ENCODE results near the gene TMEM59.
"Not testable (repeated sequence)": the region's sequence is repeated elsewhere in the genome, so short reads cannot be mapped to it uniquely, and the experiment has no call there.

TMEM59 gene, protein sequence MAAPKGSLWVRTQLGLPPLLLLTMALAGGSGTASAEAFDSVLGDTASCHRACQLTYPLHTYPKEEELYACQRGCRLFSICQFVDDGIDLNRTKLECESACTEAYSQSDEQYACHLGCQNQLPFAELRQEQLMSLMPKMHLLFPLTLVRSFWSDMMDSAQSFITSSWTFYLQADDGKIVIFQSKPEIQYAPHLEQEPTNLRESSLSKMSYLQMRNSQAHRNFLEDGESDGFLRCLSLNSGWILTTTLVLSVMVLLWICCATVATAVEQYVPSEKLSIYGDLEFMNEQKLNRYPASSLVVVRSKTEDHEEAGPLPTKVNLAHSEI

DNA sequence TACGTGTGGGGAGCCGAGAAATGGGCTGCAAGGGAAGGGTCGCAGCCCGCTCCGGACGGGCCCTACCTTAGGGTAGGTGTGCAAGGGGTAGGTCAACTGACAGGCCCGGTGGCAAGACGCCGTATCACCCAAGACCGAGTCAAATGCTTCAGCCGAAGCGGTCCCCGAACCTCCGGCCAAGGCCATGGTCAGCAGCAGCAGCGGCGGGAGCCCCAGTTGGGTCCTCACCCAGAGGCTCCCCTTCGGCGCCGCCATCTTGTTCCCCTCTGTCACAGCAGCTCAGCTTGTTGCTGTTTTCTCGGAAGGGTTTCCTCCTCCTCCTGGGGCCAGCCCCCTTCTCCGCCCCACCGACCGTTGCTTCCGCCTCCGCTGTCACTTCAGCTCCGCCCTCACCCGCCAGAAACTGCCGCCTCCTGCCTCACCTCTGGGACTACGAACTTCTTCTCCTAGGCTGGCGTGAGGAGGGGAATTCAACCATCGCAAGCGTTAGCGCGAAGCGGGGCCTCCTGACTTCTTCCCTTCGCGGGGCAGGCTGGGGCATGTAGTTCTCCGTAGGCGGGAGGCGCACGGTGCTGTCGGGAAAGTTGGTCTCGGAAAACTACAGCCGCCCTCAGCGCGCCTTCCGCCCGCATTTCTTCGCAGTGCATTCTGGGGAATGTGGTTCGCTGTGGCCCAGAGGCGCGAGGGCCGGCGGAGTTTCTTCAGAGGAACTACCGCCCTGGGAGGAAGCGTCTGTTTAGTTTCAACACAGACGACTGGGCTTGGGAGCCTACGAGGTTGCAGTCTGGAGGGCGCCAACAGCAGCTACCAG lies at the start of gene TMEM59, which contains the start of gene TCEANC2:
TSS of gene TMEM59 (minus strand) at position 271 of the 811 bp plus-strand sequence. CDS start at position 255, 16 bp downstream.
TSS of gene TCEANC2 (plus strand) at position 675 of the 811 bp plus-strand sequence. CDS start 815 bp downstream, outside the sequence.
- DNase-seq = peak; percentile 77

DNA sequence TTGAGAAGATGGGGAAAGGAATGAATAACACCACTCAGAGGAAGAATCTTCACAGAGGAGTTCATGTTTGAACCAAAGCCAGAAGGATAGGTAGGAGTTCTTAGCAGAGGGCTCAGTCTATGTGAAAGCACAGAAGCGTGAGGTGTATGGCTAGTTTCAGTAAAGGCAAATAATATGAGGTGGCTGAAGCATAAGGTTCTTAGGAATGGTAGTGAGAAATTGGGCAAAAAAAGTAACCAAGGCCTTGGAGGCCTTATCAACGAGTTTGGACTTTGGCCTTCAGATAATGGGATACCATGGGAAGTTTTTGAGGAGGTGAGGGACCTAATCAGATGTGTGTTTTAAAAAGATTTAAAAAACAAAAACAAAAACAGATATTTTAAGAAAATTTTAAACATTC lies 47.5 kb upstream of the TMEM59 start:
- DNase-seq = no peak

DNA sequence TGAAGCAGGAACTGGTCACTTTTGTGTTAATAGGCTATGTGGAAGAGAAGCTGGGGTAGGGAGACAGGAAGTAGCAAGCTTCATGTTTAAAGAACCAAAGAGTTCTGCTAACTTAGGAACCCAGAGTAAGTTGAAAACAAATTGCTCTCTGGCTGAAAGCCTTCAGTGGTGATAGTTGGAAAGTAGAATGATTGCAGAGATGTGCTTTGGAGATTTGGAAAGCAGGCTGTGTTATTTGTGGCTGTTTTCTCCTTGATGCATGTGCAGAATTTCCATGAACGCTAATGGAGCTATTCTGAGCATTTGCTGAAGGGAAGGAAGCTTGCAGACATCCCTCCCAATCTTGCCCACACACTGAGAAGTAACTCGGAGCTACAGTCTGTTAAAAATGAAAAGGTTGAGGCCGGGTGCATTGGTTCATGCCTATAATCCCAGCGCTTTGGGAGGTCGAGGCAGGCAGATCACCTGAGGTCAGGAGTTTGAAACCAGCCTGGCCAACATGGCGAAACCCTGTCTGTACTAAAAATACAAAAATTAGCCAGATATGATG lies 46.1 kb upstream of the TMEM59 start:
- no peak for DNase-seq

DNA sequence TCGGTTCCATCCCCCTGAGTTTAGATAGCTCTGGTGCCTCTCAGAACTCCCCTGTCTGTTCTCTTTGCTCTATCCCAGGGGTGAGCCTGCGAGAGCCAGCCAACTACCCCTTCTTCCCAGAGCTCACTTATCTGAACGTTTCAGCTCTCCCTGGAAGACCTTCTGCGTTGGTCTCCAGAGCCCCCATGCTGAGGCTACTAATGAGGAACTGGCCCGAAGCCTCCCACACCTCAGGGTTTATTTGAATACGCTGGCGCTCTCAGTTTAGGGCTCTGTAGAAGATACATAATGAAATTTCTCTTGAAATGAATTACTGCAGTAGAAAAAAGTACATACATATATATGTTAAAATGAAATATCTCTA lies 43.9 kb upstream of the TMEM59 start:
- no peak for DNase-seq

DNA sequence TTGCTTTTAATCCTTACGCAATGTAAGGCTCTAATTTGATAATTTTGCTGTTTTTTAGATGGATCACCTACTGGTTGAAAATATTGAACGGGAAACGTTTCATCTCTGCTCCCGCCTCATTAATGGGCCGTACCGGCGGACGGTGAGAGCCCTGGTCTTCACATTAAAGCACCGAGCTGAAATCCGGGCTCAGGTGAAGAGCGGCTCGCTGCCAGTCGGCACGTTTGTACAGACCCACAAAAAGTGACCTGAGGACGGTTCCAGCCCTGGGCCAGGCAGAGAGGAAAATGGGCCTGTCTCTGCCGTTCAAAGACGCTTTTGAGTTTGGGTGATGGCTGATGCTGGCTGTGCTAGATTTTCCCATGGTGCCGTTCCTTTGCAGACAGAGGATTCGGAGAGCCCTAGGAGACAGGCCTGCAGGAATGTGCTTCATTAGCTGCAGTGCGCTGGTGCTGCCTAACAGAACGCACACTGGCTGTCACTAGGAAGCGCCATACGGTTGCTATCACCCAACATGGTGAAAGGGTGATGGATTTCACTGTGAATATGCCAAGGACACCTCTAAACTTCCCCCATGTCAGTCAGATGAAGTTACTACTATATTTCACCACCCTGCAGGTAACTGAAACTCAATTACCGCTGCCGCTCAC lies 43.3 kb upstream of the TMEM59 start:
- DNase-seq = no peak

DNA sequence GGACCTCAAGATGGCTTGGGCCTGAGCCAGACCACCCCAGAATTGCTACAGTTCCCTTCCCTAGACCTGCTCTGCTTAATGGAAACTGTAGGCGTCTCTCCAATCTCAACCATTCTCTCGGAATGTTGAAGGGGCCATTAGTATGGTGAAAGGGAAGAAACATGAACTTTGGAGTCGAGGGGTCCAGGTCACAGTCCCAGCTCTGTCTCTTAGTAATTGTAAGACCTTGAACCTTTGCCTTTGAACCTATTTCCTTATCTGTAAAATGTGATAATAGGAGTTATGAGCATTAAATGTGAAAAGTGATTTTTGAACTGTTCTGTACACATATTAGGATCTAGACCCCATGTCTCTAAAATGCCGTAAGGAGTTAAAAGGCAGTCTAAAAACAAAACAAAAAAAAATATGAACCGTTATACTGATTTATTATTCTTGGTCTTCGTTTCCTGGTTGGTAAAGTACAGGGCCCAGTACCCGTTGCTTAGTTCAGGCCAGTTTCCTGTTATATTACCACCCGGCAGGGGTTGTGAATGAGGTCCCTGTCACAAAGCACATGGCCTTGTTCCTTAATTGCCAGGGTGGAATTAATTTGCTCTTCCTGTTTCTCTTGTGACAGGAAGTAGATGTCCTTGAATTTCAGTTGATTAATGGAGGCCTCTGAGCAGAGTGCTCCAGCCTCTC lies 42.7 kb upstream of the TMEM59 start:
- DNase-seq = no peak

DNA sequence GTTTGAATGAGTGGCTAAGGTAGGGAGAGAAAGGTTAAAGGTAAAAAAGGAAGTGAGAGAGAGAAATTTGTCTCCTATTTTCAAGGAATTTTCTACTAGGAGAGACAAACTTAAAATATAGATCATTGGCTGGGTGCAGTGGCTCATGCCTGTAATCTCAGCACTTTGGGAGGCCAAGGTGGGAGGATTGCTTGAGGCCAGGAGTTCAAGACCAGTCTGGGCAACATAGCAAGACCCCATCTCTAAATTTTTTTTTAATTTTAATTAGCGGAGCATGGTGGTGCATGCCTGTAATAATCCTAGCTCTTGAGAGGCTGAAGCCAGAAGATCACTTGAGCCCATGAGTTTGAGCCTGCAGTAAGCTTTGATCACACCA lies 41.7 kb upstream of the TMEM59 start:
- not testable (repeated sequence) for DNase-seq

DNA sequence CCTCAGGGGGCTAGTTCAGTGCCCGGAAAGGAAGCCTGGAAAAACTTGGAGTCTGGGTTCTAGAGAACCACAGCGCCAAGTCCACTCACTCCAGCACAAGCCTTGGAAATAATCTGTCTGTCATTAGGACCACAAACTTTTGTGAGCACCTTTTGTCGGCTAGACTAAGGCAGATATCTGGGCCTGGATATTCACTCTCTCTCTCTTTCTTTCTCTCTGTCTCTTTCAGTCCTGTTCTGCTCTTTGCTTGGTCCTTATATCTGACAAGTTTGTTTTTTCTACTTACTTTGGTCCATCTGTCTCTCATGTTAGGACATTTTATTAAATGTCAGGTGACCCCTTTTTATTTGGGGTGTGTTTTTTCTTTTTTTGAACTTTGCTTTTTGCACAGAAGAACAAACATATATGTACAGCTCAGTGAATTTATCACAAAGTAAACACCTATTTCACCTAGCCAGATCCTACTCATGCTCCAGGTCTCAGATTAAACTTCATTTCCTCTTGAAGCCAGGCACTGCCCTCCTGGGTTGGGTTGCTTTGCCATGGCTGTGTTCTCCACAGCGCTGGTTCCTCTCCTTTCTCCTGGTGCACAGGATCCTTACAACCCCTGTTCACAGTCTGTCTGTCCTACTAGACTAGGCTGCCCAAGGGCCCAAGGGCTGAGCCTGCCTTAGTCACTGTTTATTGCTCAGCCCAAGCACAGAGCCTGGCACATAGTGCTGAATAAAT lies 41.2 kb upstream of the TMEM59 start:
- no peak for DNase-seq

DNA sequence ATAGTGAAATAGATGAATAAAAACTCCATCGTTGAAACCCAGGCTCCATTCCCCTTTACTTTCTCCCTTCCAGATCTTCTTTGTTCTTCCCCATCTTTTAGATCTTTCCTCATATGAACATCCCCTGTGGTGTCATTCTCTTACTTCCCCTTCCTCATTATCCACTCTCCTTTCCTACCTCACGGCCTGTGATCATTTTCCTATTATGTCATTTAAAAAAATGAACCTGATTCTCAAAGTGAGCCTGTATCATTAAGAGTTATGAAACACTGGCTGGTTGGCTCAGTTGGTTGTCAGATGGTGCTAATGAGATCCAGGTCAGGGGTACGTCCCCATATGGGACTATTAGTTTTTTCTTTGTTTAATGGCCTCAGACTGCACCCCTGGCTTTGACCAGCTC lies 38.7 kb upstream of the TMEM59 start:
- DNase-seq = no peak

DNA sequence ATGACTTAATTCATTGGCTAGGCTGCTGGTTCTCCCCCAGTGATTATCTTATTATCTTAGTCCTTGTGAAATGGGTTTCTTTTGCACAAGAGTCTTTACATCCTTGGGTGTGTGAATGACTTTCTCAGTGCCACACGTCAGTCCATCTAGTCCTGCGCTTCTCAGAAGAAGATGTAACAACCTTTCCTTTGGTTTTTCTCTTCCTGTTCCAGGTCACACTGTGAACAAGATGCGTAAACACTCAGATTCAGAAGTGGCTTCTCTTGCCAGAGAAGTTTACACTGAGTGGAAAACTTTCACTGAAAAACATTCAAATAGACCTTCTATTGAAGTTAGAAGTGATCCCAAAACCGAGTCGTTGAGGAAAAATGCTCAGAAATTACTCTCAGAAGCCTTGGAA lies 35.4 kb upstream of the TMEM59 start:
- no peak for DNase-seq

DNA sequence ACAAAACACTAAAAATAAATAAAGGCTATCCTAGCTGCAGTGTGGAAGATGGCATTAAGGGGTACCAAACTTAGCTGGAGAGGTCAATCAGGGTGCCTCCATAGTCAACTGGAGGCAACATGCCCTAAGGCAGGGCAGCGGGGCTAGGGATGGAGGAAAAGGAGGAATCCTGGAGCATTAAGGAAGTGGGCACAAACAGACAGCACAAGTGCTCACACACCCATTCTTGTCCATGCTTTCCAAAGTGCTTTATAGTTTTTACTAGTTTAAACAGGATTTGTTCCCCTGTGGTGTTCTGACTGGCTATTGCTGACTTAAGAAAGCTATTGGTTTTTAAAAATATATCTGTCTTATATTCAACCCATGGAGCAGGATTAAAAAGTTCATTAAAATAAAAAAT lies 33.8 kb upstream of the TMEM59 start:
- no peak for DNase-seq

DNA sequence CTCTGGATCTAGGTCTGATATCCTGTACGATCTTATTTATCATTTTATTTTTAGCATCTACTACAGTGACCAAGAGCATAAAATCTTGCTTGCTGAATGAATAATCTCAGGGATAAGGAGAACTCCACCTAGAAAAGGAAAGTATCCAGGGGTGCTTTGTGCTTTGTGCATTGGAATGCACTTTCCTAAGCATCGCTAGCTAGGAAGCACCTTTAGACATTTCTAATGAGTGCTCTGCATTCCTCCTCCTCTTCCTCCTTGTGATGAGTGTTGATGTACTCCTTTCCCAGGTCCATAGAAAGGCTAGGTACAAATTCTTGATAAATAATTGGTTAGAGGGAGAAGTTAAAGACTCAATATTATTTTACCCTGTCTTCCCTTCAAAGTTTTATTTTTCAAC lies 31.8 kb upstream of the TMEM59 start:
- no peak for DNase-seq

DNA sequence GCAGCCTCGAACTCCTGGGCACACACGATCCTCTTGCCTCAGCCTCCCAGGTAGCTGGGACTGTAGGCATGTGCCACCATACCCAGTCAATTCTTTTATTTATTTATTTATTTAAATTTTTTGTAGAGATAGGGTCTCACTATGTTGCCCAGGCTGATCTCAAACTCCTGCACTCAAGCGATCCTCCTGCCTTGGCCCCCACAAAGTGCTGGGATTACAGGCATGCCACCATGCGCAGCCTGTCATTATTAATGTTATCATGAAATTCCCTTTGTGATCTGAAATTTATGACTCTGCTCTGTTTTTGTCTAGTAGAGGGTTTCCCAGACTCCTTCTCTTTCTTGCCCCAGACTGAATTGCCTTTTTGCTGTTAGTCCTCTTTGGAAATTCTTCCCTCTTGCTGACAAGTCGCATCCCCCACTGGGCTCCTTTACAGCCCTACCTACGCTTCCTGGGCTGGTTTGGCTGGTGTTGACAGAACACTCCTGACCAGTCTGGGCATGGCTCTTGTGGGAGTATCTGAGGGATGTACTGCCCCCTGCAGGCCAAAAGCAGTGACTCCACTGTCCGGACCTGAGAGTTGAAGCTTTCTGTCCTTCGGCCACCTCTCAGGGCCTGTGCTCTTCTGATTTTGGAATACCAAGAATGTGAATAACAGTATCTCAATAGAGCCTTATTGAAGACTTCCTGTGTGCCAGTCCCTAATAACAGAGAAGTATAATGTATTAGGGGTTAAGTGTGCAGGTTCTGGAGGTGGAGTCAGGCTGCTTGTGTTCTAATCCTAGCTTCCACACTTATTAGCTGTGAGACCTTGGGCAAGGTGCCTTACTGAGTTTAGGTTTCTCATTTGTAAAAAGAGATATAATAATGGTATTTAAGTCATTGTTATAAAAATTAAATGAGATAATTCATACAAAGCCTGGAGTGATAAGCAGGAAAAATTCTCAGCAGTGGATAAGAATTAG lies 28.6 kb upstream of the TMEM59 start:
- peak; percentile 15 for DNase-seq

DNA sequence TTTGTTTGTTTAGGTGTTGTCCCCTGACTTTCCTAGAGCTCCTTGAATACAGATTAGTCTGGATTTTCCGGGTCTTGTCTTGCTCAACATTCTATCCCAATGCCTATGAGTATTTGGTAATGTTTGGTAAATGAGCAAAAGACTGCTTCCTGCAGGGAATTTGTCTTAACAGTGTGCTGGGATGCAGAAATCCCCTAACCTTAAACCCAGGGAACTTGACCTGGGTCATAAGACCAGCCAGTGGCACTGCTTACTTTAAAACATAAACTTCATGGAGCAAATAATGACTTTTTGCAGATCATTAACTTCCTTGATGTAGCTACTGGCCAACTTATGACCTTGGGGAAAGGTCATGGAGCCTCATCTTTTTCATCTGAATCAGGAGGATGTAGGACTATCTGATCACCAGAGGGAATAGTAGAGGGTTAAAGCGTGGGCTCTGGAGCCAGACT lies 27.6 kb upstream of the TMEM59 start:
- no peak for DNase-seq

DNA sequence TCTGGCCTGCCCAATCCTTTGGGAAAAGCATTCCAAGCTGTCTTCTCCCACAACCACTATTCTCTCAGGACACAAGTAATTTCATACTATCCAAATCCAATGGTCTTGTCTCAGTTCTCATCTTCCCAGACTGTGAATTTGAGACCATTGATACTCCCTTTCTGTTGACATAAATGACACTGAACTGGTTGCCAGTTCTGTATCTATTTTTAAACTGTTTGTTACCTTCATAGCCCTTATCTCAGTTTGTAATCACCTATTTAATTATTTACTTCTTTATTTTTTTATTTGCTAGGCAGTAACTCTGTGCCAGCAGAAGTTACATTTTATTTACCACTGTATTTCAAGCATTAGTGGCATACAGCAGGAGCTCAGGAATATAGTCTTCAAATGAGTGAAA lies 24.4 kb upstream of the TMEM59 start:
- no peak for DNase-seq

DNA sequence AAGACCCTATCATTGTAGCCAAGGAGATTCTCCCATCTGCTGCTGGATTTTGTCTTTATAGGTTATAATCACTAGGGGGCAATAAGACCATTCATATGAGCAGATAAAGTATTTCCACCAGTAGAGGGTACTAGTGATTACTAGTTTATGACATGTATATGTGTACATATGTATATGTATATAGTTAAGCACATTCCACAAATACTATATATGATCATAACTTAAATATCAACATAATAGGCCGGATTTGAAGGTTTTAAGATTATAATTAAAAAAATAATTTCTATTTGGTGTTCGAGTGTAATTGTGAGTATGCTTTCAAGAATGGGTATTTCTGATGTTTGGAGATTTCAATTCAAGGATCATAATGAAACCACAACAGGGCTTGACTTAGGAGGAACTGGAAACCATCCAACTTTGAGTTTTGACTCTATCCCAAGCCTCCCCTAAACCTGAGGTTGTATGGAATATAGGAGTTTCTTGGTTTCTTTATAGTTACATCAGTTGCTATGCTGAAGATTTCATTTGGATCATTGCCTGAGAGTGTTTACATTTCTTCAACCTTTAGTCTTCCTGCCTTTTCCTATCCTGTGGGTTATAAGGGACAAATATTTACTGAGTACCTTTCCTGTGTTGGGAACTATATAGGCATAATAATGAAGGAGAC lies 17.3 kb upstream of the TMEM59 start:
- no peak for DNase-seq

DNA sequence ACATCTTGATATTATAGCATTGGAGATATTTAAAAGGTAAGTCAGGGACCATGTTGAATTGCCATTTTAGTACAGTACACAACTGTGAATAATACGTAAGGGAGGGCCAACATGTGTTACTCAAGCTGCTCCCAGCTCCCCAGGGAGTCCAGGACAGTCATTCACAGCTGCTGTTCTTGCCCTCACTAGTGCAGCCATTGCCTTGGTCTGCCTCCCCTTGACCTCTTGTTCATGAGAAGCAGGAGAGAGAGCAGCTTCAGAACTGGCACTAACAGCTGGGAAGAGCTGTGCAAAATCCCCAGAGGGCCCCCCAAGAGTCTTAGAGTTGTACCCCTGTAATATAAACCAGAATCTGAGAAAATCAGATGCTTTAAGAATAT lies 16.8 kb upstream of the TMEM59 start:
- DNase-seq = no peak

DNA sequence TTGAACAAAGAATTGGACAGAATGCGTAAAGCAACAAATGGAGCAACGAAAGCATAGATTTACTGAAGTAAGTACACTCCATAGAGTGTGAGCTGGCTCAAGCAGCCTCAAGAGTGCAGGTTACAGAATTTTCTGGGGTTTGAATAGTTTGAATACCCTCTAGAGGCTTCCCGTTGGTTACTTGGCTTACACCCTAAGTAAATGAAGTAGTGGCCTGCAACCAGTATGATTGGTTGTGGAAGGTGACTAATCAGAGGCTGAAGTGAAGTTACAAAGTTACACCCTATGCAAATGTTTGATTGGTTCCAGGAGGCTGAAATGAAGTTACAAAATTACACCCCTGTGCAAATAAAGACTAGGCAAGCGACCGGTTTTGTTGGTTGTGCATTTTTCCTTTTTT lies 11.3 kb upstream of the TMEM59 start:
- no peak for DNase-seq

DNA sequence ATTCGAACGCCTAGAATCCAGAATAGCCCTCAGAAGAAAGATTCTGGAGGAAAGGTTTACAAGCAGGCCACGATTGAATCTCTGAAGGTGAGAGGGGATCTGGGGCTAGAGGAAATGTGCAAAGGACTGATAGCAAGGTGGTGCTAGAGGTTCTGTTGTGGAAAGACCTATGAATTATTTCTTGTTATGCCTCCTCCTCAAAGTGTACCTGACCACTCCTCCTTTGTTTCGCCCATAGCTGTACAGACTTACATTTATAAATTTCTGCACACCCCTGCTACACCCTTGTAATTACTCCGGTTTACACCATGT lies 1.4 kb upstream of the TMEM59 start:
- no peak for DNase-seq

DNA sequence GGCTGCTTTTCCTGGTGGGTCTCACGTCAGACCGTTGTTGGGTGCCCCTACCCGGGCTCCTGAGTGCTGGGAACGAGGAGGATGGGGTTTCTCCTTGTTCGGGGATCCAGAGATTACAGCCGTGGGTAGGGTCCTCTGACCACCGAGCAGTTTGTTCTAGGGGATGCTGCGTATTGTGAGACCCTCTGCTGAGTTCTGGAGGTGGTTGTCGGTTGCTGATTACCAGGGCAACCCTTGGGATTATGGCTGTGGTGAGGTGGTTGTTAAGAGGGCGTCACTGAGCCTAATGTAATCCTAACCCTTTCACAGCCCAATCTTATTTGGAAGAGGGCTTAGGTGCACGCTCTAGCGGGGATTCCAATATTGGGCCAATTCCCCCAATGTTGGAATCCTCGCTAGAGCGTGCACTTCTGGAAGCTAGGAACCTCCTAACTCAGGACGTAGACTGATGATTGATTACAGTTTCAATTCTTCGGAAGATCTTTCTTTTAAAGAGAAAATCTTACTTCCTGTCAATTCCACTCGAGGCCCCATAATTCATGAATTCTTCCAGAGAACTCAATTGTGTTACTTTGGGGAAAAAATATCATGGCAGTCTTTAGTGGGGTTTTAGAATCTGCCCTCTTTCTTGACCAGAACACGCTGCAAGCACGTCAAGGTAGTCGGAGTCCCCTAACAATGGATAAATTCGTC lies 887 bp upstream of the TMEM59 start:
- no peak for DNase-seq

Data from NCI-H187 treated with DMSO at 0.1 percent for 48 hours (cell line).